GM23338 (cell line): Measurements from ENCODE around the gene ADIRF. TPM values are rescaled to one million over a fixed set of nuclear protein-coding genes. Genes with fewer than 3 reads are reported as not detected.

Experiments
- ATAC-seq: fragments of 200-7000 bp; cut with Tn5 transposase; 3 replicates; pipeline ENCODE4 v1.9.1; 2020
- DNase-seq: peaks from one replicate; pipeline ENCODE4 v3.0.0-alpha.2; 2015; ENCODE audit warnings: low spot score
- H2AFZ ChIP-seq: fragments of 200-600 bp; sonication (generic); 2 replicates; pipeline ENCODE4 v1.8.0; 2016; ENCODE audit warnings: antibody characterized with exemption, mild to moderate bottlenecking, moderate library complexity
- H3F3A ChIP-seq: fragments of 200-600 bp; sonication (generic); replicated peaks from 2 replicates; pipeline ENCODE4 v1.8.0; 2017; ENCODE audit warnings: antibody characterized with exemption, mixed run types, low read depth
- H3K27ac ChIP-seq: fragments of 200-600 bp; sonication (generic); 2 replicates; pipeline ENCODE4 v1.6.1; 2016; ENCODE audit warnings: low read depth
- H3K27me3 ChIP-seq: fragments of 200-600 bp; sonication (generic); 2 replicates; pipeline ENCODE4 v1.8.0; 2016; ENCODE audit warnings: mild to moderate bottlenecking, mixed run types, moderate library complexity; ENCODE audit not compliant: insufficient read depth
- H3K36me3 ChIP-seq: fragments of 200-600 bp; sonication (generic); 2 replicates; pipeline ENCODE4 v1.8.0; 2016; ENCODE audit warnings: mild to moderate bottlenecking; ENCODE audit not compliant: insufficient read depth
- H3K4me1 ChIP-seq: fragments of 200-600 bp; sonication (generic); 2 replicates; pipeline ENCODE4 v1.8.0; 2016; ENCODE audit warnings: mild to moderate bottlenecking, moderate library complexity; ENCODE audit not compliant: insufficient read depth
- H3K4me2 ChIP-seq: fragments of 200-600 bp; sonication (generic); 2 replicates; pipeline ENCODE4 v1.7.1; 2017; ENCODE audit warnings: mixed run types
- H3K4me3 ChIP-seq: fragments of 200-600 bp; sonication (generic); 2 replicates; pipeline ENCODE4 v1.6.1; 2016; ENCODE audit warnings: mixed run types
- H3K79me2 ChIP-seq: fragments of 200-600 bp; sonication (generic); replicated peaks from 2 replicates; pipeline ENCODE4 v1.8.0; 2017; ENCODE audit warnings: mild to moderate bottlenecking; ENCODE audit not compliant: insufficient read depth
- H3K9me2 ChIP-seq: fragments of 200-600 bp; sonication (generic); 2 replicates; pipeline ENCODE4 v1.8.0; 2017; ENCODE audit not compliant: insufficient read depth
- H4K20me1 ChIP-seq: fragments of 200-600 bp; sonication (generic); replicated peaks from 2 replicates; pipeline ENCODE4 v1.8.0; 2017; ENCODE audit warnings: mild to moderate bottlenecking; ENCODE audit not compliant: insufficient read depth
- H3K27ac Mint-ChIP-seq: 2 replicates; pipeline ENCODE4 v1.8.0; 2020; ENCODE audit warnings: inconsistent platforms, mild to moderate bottlenecking, moderate library complexity, mixed read lengths
- H3K27me3 Mint-ChIP-seq: 3 replicates; pipeline ENCODE4 v1.8.0; 2022; ENCODE audit warnings: low read depth, mild to moderate bottlenecking, moderate library complexity, mixed read lengths, inconsistent platforms; ENCODE audit not compliant: insufficient read depth, poor library complexity
- H3K36me3 Mint-ChIP-seq: 3 replicates; pipeline ENCODE4 v1.8.0; 2021; ENCODE audit warnings: low read depth, mild to moderate bottlenecking, inconsistent platforms, moderate library complexity, mixed read lengths
- H3K4me1 Mint-ChIP-seq: 3 replicates; pipeline ENCODE4 v1.8.0; 2020; ENCODE audit warnings: mild to moderate bottlenecking, inconsistent platforms, mixed read lengths
- H3K4me3 Mint-ChIP-seq: 3 replicates; pipeline ENCODE4 v1.8.0; 2021; ENCODE audit warnings: moderate library complexity, mild to moderate bottlenecking, inconsistent platforms, mixed read lengths
- H3K9me3 Mint-ChIP-seq: 3 replicates; pipeline ENCODE4 v1.8.0; 2020; ENCODE audit warnings: moderate library complexity, mild to moderate bottlenecking, inconsistent platforms, mixed read lengths
- CREB1 ChIP-seq: fragments of 250-450 bp; sonication (Bioruptor Pico); IDR thresholded peaks from 2 replicates; pipeline ENCODE4 v1.5.0; 2020; ENCODE audit warnings: low read depth, mild to moderate bottlenecking, moderate library complexity
- EZH2 ChIP-seq: fragments of 200-600 bp; sonication (generic); IDR thresholded peaks from one replicate; pipeline ENCODE4 v1.8.0; 2017; ENCODE audit warnings: antibody characterized with exemption, mild to moderate bottlenecking, low read depth; ENCODE audit not compliant: unreplicated experiment
- EZH2phosphoT487 ChIP-seq: fragments of 200-600 bp; sonication (generic); IDR thresholded peaks from one replicate; pipeline ENCODE4 v1.8.1; 2018; ENCODE audit warnings: antibody characterized with exemption; ENCODE audit not compliant: unreplicated experiment
- JUNB ChIP-seq: IDR thresholded peaks from one replicate; pipeline ENCODE4 v1.6.1; 2016; ENCODE audit warnings: antibody characterized with exemption; ENCODE audit not compliant: unreplicated experiment
- NANOG ChIP-seq: IDR thresholded peaks from 2 replicates; pipeline ENCODE4 v1.6.1; 2016; ENCODE audit warnings: antibody characterized with exemption, borderline replicate concordance
- POLR2AphosphoS5 ChIP-seq: IDR thresholded peaks from 2 replicates; pipeline ENCODE4 v1.6.1; 2016; ENCODE audit warnings: antibody characterized with exemption, low read depth
- STAT1 ChIP-seq: IDR thresholded peaks from one replicate; pipeline ENCODE4 v1.6.1; 2016; ENCODE audit warnings: antibody characterized with exemption; ENCODE audit not compliant: unreplicated experiment
- ZNF114 ChIP-seq: fragments of 250-450 bp; sonication (Bioruptor Pico); IDR thresholded peaks from 2 replicates; pipeline ENCODE4 v1.5.0; 2020; ENCODE audit warnings: mild to moderate bottlenecking, moderate library complexity
- ZNF331 ChIP-seq: fragments of 250-450 bp; sonication (Bioruptor Pico); IDR thresholded peaks from 2 replicates; pipeline ENCODE4 v1.5.0; 2020; ENCODE audit warnings: low read depth, mild to moderate bottlenecking, moderate library complexity
- polyA plus RNA-seq: library from polyadenylated mRNA; unstranded; fragments of >200 nt; fragmentation: Nextera tagmentation; extraction: Ambion mirVana; gene quantifications from 2 replicates; pipeline ENCODE4 v1.2.1, GENCODE V29; 2016
- total RNA-seq: library from RNA; depleted of rRNA; stranded (reverse); fragments of >200 nt; shearing (Covaris generic); gene quantifications from 2 replicates; pipeline ENCODE4 v1.2.3, GENCODE V29; 2014
- TF ChIP-seq, protein P1 (sequence below), 2 experiments: fragments of 200-600 bp in 1 of 2; sonication (generic) in 1 of 2; conservative IDR thresholded peaks; 2 replicates each; pipeline versions ENCODE4 v1.5.1 to v1.6.1; 2016 to 2017; ENCODE audit warnings: antibody characterized with exemption in 2 of 2, low read depth in 2 of 2, mild to moderate bottlenecking in 2 of 2, moderate library complexity in 1 of 2
- TF ChIP-seq, protein P2 (sequence below): IDR thresholded peaks from one replicate; pipeline ENCODE4 v1.6.1; 2018; ENCODE audit warnings: antibody characterized with exemption; ENCODE audit not compliant: unreplicated experiment
- TF ChIP-seq, protein P3 (sequence below): IDR thresholded peaks from 2 replicates; pipeline ENCODE4 v1.6.1; 2016; ENCODE audit warnings: antibody characterized with exemption
- TF ChIP-seq, protein P4 (sequence below): fragments of 250-450 bp; sonication (Bioruptor Pico); IDR thresholded peaks from 2 replicates; pipeline ENCODE4 v1.5.0; 2020; ENCODE audit warnings: mild to moderate bottlenecking, moderate library complexity

ADIRF gene
- total and polyA plus RNA-seq, 2 experiments from 2014 or later = 1.7 TPM; not detected in 1

DNA sequence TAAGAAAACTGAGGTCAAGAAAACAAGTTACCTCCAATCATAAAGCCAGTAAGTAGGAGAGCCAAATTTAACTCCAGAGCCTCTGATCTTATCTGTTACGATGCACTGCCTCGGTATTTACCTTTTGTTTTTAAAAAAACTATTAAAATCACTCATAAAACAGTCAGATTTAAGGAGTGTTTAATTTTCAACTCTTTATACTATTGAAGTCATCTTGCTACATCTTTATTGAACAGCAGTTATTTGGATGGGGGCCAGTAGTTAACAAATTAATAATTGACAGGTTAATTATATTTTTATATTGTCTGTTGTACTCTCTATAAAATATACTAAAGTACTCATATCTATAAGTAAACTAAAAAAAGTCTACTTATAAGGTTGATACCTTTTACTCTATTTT lies 24.6 kb downstream of the ADIRF start:
- H3K4me1 Mint-ChIP-seq = peaks cover 6% of the 10 kb centered on the region; the same call in 2 of the 3 replicates
- H3K27ac Mint-ChIP-seq = no peak overlapping the region
- Histone ChIP-seq H3K36me3 (no peaks in the 10 kb centered on the region), H3K79me2 (no peaks in the 10 kb centered on the region), H3K27me3 (no peaks in the 10 kb centered on the region), H3K4me3 (no peak overlapping the region), H3K27ac (no peak overlapping the region), H3K4me2 (no peak overlapping the region), H3K9me2 (no peaks in the 10 kb centered on the region), H2AFZ (no peak overlapping the region), H3K4me1 (no peaks in the 10 kb centered on the region), H4K20me1 (no peaks in the 10 kb centered on the region), H3F3A (no peaks in the 10 kb centered on the region)
- DNase-seq (no peak), ATAC-seq (no peak)
- H3K36me3 Mint-ChIP-seq = no peaks in the 10 kb centered on the region
- no peaks in the 10 kb centered on the region for H3K9me3 Mint-ChIP-seq
- H3K4me3 Mint-ChIP-seq = no peak overlapping the region
- no peak for TF ChIP-seq ZNF331
- no peak for TF ChIP-seq POLR2AphosphoS5
- TF ChIP-seq JUNB = no peak
- TF ChIP-seq NANOG = no peak
- TF ChIP-seq ZNF114 (CRISPR knock-in tag) = no peak
- TF ChIP-seq, protein P1, sequence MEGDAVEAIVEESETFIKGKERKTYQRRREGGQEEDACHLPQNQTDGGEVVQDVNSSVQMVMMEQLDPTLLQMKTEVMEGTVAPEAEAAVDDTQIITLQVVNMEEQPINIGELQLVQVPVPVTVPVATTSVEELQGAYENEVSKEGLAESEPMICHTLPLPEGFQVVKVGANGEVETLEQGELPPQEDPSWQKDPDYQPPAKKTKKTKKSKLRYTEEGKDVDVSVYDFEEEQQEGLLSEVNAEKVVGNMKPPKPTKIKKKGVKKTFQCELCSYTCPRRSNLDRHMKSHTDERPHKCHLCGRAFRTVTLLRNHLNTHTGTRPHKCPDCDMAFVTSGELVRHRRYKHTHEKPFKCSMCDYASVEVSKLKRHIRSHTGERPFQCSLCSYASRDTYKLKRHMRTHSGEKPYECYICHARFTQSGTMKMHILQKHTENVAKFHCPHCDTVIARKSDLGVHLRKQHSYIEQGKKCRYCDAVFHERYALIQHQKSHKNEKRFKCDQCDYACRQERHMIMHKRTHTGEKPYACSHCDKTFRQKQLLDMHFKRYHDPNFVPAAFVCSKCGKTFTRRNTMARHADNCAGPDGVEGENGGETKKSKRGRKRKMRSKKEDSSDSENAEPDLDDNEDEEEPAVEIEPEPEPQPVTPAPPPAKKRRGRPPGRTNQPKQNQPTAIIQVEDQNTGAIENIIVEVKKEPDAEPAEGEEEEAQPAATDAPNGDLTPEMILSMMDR (conservative IDR thresholded peaks at IDR 0.05; ENCODE audit: low read depth in 2 of 2) = no peak
- no peak for TF ChIP-seq EZH2phosphoT487
- TF ChIP-seq, protein P2, sequence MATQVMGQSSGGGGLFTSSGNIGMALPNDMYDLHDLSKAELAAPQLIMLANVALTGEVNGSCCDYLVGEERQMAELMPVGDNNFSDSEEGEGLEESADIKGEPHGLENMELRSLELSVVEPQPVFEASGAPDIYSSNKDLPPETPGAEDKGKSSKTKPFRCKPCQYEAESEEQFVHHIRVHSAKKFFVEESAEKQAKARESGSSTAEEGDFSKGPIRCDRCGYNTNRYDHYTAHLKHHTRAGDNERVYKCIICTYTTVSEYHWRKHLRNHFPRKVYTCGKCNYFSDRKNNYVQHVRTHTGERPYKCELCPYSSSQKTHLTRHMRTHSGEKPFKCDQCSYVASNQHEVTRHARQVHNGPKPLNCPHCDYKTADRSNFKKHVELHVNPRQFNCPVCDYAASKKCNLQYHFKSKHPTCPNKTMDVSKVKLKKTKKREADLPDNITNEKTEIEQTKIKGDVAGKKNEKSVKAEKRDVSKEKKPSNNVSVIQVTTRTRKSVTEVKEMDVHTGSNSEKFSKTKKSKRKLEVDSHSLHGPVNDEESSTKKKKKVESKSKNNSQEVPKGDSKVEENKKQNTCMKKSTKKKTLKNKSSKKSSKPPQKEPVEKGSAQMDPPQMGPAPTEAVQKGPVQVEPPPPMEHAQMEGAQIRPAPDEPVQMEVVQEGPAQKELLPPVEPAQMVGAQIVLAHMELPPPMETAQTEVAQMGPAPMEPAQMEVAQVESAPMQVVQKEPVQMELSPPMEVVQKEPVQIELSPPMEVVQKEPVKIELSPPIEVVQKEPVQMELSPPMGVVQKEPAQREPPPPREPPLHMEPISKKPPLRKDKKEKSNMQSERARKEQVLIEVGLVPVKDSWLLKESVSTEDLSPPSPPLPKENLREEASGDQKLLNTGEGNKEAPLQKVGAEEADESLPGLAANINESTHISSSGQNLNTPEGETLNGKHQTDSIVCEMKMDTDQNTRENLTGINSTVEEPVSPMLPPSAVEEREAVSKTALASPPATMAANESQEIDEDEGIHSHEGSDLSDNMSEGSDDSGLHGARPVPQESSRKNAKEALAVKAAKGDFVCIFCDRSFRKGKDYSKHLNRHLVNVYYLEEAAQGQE = no peak
- TF ChIP-seq EZH2 = no peak
- no peak for TF ChIP-seq STAT1
- TF ChIP-seq, protein P3, sequence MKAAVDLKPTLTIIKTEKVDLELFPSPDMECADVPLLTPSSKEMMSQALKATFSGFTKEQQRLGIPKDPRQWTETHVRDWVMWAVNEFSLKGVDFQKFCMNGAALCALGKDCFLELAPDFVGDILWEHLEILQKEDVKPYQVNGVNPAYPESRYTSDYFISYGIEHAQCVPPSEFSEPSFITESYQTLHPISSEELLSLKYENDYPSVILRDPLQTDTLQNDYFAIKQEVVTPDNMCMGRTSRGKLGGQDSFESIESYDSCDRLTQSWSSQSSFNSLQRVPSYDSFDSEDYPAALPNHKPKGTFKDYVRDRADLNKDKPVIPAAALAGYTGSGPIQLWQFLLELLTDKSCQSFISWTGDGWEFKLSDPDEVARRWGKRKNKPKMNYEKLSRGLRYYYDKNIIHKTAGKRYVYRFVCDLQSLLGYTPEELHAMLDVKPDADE = no peak
- TF ChIP-seq, protein P4, sequence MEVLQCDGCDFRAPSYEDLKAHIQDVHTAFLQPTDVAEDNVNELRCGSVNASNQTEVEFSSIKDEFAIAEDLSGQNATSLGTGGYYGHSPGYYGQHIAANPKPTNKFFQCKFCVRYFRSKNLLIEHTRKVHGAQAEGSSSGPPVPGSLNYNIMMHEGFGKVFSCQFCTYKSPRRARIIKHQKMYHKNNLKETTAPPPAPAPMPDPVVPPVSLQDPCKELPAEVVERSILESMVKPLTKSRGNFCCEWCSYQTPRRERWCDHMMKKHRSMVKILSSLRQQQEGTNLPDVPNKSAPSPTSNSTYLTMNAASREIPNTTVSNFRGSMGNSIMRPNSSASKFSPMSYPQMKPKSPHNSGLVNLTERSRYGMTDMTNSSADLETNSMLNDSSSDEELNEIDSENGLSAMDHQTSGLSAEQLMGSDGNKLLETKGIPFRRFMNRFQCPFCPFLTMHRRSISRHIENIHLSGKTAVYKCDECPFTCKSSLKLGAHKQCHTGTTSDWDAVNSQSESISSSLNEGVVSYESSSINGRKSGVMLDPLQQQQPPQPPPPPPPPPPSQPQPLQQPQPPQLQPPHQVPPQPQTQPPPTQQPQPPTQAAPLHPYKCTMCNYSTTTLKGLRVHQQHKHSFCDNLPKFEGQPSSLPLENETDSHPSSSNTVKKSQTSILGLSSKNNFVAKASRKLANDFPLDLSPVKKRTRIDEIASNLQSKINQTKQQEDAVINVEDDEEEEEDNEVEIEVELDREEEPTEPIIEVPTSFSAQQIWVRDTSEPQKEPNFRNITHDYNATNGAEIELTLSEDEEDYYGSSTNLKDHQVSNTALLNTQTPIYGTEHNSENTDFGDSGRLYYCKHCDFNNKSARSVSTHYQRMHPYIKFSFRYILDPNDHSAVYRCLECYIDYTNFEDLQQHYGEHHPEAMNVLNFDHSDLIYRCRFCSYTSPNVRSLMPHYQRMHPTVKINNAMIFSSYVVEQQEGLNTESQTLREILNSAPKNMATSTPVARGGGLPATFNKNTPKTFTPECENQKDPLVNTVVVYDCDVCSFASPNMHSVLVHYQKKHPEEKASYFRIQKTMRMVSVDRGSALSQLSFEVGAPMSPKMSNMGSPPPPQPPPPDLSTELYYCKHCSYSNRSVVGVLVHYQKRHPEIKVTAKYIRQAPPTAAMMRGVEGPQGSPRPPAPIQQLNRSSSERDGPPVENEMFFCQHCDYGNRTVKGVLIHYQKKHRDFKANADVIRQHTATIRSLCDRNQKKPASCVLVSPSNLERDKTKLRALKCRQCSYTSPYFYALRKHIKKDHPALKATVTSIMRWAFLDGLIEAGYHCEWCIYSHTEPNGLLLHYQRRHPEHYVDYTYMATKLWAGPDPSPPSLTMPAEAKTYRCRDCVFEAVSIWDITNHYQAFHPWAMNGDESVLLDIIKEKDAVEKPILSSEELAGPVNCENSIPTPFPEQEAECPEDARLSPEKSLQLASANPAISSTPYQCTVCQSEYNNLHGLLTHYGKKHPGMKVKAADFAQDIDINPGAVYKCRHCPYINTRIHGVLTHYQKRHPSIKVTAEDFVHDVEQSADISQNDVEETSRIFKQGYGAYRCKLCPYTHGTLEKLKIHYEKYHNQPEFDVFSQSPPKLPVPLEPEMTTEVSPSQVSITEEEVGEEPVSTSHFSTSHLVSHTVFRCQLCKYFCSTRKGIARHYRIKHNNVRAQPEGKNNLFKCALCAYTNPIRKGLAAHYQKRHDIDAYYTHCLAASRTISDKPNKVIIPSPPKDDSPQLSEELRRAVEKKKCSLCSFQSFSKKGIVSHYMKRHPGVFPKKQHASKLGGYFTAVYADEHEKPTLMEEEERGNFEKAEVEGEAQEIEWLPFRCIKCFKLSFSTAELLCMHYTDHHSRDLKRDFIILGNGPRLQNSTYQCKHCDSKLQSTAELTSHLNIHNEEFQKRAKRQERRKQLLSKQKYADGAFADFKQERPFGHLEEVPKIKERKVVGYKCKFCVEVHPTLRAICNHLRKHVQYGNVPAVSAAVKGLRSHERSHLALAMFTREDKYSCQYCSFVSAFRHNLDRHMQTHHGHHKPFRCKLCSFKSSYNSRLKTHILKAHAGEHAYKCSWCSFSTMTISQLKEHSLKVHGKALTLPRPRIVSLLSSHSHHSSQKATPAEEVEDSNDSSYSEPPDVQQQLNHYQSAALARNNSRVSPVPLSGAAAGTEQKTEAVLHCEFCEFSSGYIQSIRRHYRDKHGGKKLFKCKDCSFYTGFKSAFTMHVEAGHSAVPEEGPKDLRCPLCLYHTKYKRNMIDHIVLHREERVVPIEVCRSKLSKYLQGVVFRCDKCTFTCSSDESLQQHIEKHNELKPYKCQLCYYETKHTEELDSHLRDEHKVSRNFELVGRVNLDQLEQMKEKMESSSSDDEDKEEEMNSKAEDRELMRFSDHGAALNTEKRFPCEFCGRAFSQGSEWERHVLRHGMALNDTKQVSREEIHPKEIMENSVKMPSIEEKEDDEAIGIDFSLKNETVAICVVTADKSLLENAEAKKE (CRISPR knock-in tag) = no peak
- TF ChIP-seq CREB1 (CRISPR knock-in tag) = no peak
- no peaks in the 10 kb centered on the region for H3K27me3 Mint-ChIP-seq
